Coronary artery (tissue), 2 donors: ENCODE results near the gene PRKN.

Experiments
- DNase-seq: peaks from one replicate; pipeline ENCODE4 v3.0.0-alpha.2; 2017; ENCODE audit warnings: low spot score
- H3K27ac ChIP-seq, 2 donors: fragments of 200-600 bp; sonication (generic); one replicate each; pipeline ENCODE4 v1.5.1; 2016 to 2019
- H3K4me3 ChIP-seq: fragments of 200-600 bp; sonication (generic); 2 replicates; pipeline ENCODE4 v1.5.1; 2016; ENCODE audit warnings: mild to moderate bottlenecking, moderate library complexity
- TF ChIP-seq, protein P1 (sequence below): fragments of 200-600 bp; sonication (generic); IDR thresholded peaks from one replicate; pipeline ENCODE4 v1.5.1; 2019; ENCODE audit warnings: antibody characterized with exemption

Gene PRKN

DNA sequence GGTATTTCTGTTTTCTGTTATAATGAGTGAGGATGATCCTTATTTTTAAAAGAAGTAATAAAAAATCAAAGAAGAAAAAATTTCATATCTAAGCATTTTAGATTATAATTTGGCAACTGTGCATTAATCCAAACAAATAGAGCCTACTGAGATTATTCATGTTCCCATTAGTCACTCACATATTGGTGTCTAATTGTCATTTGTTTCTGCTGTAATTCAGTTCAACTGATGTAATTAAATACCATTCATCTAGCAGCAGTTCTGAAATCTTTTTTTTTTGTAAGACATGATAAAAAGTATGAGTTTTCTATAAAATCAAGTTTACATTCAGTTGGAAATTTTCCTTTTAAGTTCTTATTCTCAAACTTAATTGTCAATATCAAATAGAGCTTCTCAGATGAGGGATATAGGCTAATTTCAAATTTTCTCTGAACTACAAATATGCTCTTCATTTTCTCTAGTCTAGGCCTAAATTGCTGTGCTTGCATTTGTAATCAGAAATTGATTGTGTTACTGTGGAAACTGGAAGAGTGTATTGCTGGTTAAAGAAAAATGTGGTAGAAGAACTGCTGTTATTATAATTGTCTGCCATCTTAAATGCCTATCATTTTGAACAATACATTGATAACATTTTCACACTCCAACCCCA, 23.8 kb upstream of the PRKN start:
- Histone ChIP-seq H3K4me3 (no peak overlapping the region), H3K27ac (no peak overlapping the region)
- DNase-seq: no peak
- TF ChIP-seq, protein P1, sequence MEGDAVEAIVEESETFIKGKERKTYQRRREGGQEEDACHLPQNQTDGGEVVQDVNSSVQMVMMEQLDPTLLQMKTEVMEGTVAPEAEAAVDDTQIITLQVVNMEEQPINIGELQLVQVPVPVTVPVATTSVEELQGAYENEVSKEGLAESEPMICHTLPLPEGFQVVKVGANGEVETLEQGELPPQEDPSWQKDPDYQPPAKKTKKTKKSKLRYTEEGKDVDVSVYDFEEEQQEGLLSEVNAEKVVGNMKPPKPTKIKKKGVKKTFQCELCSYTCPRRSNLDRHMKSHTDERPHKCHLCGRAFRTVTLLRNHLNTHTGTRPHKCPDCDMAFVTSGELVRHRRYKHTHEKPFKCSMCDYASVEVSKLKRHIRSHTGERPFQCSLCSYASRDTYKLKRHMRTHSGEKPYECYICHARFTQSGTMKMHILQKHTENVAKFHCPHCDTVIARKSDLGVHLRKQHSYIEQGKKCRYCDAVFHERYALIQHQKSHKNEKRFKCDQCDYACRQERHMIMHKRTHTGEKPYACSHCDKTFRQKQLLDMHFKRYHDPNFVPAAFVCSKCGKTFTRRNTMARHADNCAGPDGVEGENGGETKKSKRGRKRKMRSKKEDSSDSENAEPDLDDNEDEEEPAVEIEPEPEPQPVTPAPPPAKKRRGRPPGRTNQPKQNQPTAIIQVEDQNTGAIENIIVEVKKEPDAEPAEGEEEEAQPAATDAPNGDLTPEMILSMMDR: no peak

DNA sequence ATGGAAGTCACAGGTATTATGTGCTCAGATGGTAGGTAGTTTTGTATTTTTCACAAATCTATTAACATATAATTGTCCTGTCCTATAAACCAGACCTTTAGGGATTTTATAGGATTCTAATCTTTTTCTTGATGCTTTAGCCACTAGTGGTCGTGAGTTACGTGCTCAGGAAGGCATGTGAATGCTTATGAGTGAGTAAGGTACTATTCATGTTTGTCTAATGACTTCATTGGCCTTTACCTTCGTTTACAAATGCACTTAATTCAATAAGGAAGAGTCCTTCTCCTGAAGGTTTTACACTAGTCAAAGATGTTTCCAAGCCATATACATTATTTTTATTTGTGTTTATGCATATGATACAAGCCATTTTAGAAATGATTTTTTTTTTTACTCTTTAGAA, 23.2 kb upstream of the PRKN start:
- TF ChIP-seq, protein P1: no peak
- no peak for DNase-seq
- no peak overlapping the region for H3K4me3 ChIP-seq
- no peak overlapping the region for H3K27ac ChIP-seq

DNA sequence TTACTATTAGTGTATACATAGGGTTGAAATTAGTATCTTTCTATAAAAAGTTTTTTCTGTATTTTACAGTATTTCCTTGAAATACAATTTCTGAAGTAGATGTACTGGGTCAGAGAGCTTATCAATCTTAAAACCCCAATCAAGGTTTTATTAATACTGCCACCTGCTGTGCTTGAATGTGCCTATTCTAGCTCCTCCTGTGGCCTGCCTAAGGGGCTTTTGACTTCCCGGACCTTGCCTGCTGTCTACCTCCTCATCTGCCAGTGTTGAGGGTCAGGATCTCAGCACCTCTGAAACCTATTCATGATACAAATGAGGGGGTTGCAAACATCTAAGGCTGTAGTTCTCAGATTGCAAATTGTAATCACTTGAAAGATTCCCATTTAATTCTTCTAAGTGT, 9.4 kb upstream of the PRKN start:
- no peak overlapping the region for H3K27ac ChIP-seq
- TF ChIP-seq, protein P1: no peak
- no peak overlapping the region for H3K4me3 ChIP-seq
- DNase-seq: no peak

DNA sequence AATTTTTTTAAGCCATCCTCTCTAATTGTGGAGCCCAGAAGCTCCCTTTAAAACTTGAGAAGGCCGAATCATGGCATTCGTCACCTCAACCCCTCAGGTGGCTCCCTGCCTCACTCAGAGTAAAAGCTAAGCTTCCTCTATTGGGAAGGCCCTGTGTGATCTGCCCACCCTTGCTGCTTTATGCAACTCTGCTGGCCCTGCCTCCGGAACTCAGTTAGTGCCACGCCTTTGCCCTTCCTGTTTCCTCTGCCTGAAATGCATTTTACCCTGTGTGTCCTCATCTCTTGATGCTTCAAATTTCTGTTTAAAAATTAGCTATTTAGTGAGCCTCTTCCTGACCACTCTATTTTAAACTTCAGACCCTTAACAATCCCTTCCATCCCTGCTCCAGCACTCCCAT, 5.9 kb upstream of the PRKN start:
- H3K27ac ChIP-seq: no peak overlapping the region
- no peak for DNase-seq
- TF ChIP-seq, protein P1: no peak
- no peak overlapping the region for H3K4me3 ChIP-seq

DNA sequence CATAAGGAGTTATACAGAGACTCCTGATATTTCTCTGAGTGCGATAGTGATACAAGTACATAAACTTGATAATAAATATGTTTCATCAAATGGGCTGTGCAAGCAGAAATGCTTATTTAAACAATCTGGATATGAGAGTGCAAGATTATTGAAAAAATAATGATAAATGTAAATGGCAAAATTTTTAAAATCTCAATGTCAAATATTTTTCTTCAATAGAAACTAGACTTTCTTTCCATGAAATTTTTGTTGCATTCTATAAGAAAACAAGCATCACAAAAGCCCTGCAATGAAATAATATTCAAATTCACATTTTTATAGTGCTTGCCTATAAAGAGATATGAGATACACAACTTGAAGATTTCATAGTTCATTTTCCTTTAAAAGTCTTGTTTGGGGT, 2.9 kb upstream of the PRKN start:
- Histone ChIP-seq H3K4me3 (no peak overlapping the region), H3K27ac (no peak overlapping the region)
- TF ChIP-seq, protein P1: no peak
- DNase-seq: no peak

DNA sequence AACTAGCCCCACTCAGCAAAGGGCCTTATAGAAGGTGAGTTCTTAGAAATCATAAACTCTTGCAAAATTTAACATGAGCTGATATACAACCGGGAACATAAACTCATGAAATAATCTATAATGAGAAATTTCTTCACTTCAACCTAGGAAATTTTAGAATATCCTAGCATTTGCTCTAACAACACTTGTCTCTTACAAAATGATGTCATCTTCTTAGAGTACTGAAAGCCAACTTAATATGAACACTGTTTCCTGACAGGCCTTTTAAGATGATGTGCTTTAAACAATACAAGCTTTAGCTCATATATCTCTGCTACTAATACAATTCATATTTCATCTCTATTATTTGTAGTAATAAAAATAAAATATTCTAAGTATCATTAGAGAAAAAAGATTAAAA, 1.1 kb upstream of the PRKN start:
- DNase-seq: no peak
- no peak overlapping the region for H3K27ac ChIP-seq
- TF ChIP-seq, protein P1: no peak
- no peak overlapping the region for H3K4me3 ChIP-seq

DNA sequence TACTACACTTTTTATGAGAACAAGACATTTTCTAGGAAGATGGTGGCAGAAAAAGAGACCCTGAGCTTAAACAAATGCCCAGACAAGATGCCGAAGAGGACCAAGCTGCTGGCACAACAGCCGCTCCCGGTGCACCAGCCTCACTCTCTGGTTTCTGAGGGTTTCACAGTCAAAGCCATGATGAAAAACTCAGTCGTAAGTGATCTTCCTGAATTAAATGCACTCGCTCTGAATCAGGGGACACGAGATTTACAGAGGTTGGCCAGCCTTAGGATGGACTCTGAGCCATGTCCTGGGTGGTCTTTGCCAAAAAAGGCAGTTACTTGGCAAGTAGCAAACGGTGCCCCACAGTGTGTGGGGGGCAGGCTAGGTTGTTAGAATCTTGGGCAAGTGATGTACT, 631 bp upstream of the PRKN start:
- DNase-seq: no peak
- TF ChIP-seq, protein P1: no peak
- Histone ChIP-seq H3K27ac (peak overlapping the region; percentile 39 to 90), H3K4me3 (peak overlapping the region; percentile 95)
